Measurements from ENCODE around the gene HSPBAP1. TPM values are rescaled to one million over a fixed set of nuclear protein-coding genes. Genes with fewer than 3 reads are reported as not detected.
A peak's percentile ranks its signal among the peaks of the same experiment; 100 is the strongest.

HSPBAP1 gene
- total RNA-seq, 6 experiments from 2014 or later, result 2.4 to 4.0 (median 3.3) TPM

DNA sequence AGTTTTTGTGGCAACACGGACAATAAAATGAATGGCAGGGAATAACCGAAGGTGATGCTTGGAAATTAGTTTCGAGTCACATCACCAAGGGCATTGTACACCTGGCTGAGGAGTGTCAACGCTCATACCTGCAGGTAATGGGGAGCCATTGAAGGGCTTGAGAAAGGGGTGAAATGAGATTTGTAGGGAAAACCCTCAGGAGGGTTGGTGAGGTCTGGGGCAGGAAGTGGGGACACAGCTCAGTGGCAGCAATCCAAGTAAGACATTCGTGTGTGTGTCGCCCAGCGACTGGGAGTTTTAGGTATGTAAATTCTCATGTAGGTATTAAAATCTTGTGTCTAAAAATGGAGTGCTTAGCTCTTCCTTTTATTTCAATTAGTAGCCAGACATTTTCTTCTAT lies 98.7 kb downstream of the HSPBAP1 start:
- ATAC-seq, result no peak
- intact Hi-C loops (cut with DNase I), result no loop called here
- no peak overlapping the region for H3K27ac ChIP-seq
- H3K27me3 ChIP-seq, result no peaks in the 10 kb centered on the region
- H3K36me3 ChIP-seq, result peaks cover 0 to 88% (median 19%) of the 10 kb centered on the region in 4 donors
- peaks cover 0 to 23% (median 4%) of the 10 kb centered on the region in 4 donors for H3K4me1 ChIP-seq
- no peak overlapping the region for H3K4me3 ChIP-seq
- no peak for DNase-seq
- TF ChIP-seq POLR2A (IDR thresholded peaks at IDR 0.05), result no peak
- TF ChIP-seq, protein P1, sequence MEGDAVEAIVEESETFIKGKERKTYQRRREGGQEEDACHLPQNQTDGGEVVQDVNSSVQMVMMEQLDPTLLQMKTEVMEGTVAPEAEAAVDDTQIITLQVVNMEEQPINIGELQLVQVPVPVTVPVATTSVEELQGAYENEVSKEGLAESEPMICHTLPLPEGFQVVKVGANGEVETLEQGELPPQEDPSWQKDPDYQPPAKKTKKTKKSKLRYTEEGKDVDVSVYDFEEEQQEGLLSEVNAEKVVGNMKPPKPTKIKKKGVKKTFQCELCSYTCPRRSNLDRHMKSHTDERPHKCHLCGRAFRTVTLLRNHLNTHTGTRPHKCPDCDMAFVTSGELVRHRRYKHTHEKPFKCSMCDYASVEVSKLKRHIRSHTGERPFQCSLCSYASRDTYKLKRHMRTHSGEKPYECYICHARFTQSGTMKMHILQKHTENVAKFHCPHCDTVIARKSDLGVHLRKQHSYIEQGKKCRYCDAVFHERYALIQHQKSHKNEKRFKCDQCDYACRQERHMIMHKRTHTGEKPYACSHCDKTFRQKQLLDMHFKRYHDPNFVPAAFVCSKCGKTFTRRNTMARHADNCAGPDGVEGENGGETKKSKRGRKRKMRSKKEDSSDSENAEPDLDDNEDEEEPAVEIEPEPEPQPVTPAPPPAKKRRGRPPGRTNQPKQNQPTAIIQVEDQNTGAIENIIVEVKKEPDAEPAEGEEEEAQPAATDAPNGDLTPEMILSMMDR (IDR thresholded peaks at IDR 0.05), result no peak
- H3K9me3 ChIP-seq, result no peaks in the 10 kb centered on the region
- WGBS (ENCODE audit: insufficient coverage, low coverage, low lambda C conversion rate, missing lambda C conversion rate), result 85% methylated on average over 7 of the region's 7 CpGs

DNA sequence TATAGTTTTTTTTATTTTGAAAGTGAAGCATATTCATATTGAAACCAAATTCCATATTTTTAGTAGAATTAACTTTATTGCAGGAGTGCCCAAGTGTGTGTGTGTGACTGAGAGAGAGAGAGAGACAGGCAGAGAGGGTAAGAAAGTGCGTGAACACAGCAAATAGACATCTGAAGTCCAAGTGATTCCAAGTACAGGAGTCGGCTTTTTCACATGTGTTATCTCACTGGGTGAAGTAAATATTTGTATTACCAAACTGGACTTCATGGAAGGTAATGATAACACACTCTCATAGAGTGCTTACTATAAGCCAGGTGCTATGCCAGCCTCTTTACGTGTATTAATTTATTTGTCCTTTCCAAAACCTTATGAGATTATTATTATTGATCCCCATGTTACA lies 101.0 kb downstream of the HSPBAP1 start:
- ATAC-seq, result peak; percentile 85 to 92 (median 88)
- H3K36me3 ChIP-seq, result peaks cover 0 to 74% (median 16%) of the 10 kb centered on the region in 4 donors

DNA sequence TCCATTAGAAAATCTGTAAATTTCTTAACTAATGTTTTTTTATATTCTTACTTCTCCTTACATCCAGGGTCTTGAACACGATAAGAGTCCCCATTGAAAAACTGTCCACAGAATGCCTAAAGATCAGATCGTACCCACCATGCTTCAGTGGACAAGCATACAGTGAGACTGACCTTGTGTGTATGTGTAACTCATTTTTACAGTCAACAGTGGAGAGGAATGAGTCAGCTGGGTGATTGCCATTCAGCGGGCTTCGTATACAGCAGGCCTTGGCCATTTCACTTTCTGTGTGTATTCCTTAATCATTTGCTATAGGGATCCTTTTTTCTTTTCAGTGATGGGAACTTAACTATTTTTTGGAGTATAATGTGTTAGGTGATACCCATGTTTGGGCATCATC lies 102.4 kb downstream of the HSPBAP1 start:
- ATAC-seq, result peak in 1 of 4 donors; percentile 58
- H3K36me3 ChIP-seq, result peaks cover 4 to 60% (median 20%) of the 10 kb centered on the region in 4 donors
- H3K4me3 ChIP-seq, result no peak overlapping the region
- WGBS (ENCODE audit: insufficient coverage, low coverage, low lambda C conversion rate, missing lambda C conversion rate), result 81% methylated on average over 4 of the region's 4 CpGs
- H3K4me1 ChIP-seq, result peaks cover 0 to 23% (median 4%) of the 10 kb centered on the region in 4 donors
- H3K27me3 ChIP-seq, result no peaks in the 10 kb centered on the region
- intact Hi-C loops (cut with DNase I), result no loop called here
- no peak for DNase-seq
- H3K27ac ChIP-seq, result no peak overlapping the region
- TF ChIP-seq, protein P1 (IDR thresholded peaks at IDR 0.05), result no peak
- no peak for TF ChIP-seq POLR2A (IDR thresholded peaks at IDR 0.05)
- no peaks in the 10 kb centered on the region for H3K9me3 ChIP-seq

More for the DNA sequence above, 101.0 kb downstream of the HSPBAP1 start:
- intact Hi-C loops (cut with DNase I), result no loop called here
- WGBS (ENCODE audit: insufficient coverage, low coverage, low lambda C conversion rate, missing lambda C conversion rate), result 46% methylated on average over 3 of the region's 3 CpGs
- H3K4me1 ChIP-seq, result peaks cover 0 to 23% (median 4%) of the 10 kb centered on the region in 4 donors
- H3K4me3 ChIP-seq, result no peak overlapping the region
- no peak for DNase-seq
- H3K27me3 ChIP-seq, result no peaks in the 10 kb centered on the region
- TF ChIP-seq POLR2A (IDR thresholded peaks at IDR 0.05), result no peak
- TF ChIP-seq, protein P1 (IDR thresholded peaks at IDR 0.05), result no peak
- H3K27ac ChIP-seq, result peak overlapping the region in 1 of 3 donors; percentile 57
- no peaks in the 10 kb centered on the region for H3K9me3 ChIP-seq

DNA sequence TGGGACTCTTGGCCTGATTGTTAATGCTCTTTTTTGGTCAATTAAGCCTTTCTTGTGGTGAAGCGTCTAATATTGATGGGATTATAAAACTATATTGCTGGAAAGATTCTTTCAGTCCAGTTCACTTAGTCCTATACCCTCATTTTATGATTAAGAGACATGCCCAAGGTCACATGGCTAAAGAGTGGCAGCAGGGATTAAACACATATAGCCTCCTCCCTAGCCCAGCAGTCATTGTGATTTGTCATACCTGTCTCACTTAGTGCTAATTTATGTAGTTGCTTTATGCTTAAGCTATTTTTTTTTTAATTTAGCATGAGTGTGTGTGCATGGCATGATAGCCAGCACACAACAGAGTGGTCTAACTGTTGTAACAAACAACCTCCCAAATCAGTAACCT lies 103.5 kb downstream of the HSPBAP1 start:
- Histone ChIP-seq H3K4me3 (no peak overlapping the region), H3K9me3 (no peaks in the 10 kb centered on the region), H3K4me1 (peaks cover 0 to 23% (median 4%) of the 10 kb centered on the region in 4 donors), H3K27me3 (no peaks in the 10 kb centered on the region), H3K36me3 (peaks cover 0 to 49% (median 20%) of the 10 kb centered on the region in 4 donors), H3K27ac (peak overlapping the region in 1 of 3 donors; percentile 29)
- intact Hi-C loops (cut with DNase I), result no loop called here
- ATAC-seq (no peak), DNase-seq (no peak)
- TF ChIP-seq, protein P1 (IDR thresholded peaks at IDR 0.05), result no peak
- TF ChIP-seq POLR2A (IDR thresholded peaks at IDR 0.05), result no peak
- 100% methylated on average over 1 of the region's 1 CpG for WGBS (ENCODE audit: insufficient coverage, low coverage, low lambda C conversion rate, missing lambda C conversion rate)

Other genes with a start within 250 kb of the HSPBAP1 start
- 10 to 100 TPM; 35.5 to 64.7 (median 42.5) TPM for gene PARP9, start 229.5 kb downstream of the HSPBAP1 start, total RNA-seq
- gene DTX3L, start 229.5 kb downstream of the HSPBAP1 start, total RNA-seq, result 10 to 100 TPM; 31.3 to 63.7 (median 38.4) TPM
- 1 to 10 TPM in 4 of 6 experiments, under 1 TPM in 2; 0.37 to 1.5 (median 1.3) TPM for gene PARP15, start 216.2 kb downstream of the HSPBAP1 start, total RNA-seq
- 100 to 1,000 TPM in 1 of 6 experiments, 10 to 100 TPM in 5; 35.2 to 111 (median 37.3) TPM for gene PARP14, start 113.0 kb downstream of the HSPBAP1 start, total RNA-seq
- gene SLC49A4, start 1.2 kb upstream of the HSPBAP1 start, total RNA-seq, result 1 to 10 TPM; 5.5 to 8.6 (median 6.7) TPM
- gene SEMA5B, start 233.9 kb upstream of the HSPBAP1 start, total RNA-seq, result under 1 TPM; 0.12 to 0.65 (median 0.25) TPM